Nephron (organoid): ENCODE data around the gene ABCB1.

ENCODE experiments used
- H3K27ac Mint-ChIP-seq, 3 experiments: 2 replicates each; pipeline ENCODE4 v1.8.0; 2020; ENCODE audit warnings: mixed read lengths in 3 of 3, mild to moderate bottlenecking in 2 of 3, moderate library complexity in 1 of 3
- H3K27me3 Mint-ChIP-seq: 2 replicates; pipeline ENCODE4 v1.8.0; 2021; ENCODE audit warnings: low read depth, mild to moderate bottlenecking, moderate library complexity, mixed read lengths
- H3K36me3 Mint-ChIP-seq: 2 replicates; pipeline ENCODE4 v1.8.0; 2020; ENCODE audit warnings: low read depth, mixed read lengths
- H3K4me1 Mint-ChIP-seq: 2 replicates; pipeline ENCODE4 v1.8.0; 2020; ENCODE audit warnings: mixed read lengths
- H3K4me3 Mint-ChIP-seq, 3 experiments: 2 replicates each; pipeline ENCODE4 v1.8.0; 2020; ENCODE audit warnings: mild to moderate bottlenecking in 3 of 3, mixed read lengths in 3 of 3, moderate library complexity in 2 of 3
- H3K9me3 Mint-ChIP-seq: 2 replicates; pipeline ENCODE4 v1.8.0; 2020; ENCODE audit warnings: mixed read lengths
- CTCF ChIP-seq, 3 experiments: fragments of 200-600 bp; sonication (generic); IDR thresholded peaks; one replicate each; pipeline ENCODE4 v1.5.0; 2021; ENCODE audit warnings: antibody characterized with exemption in 3 of 3; ENCODE audit not compliant: unreplicated experiment in 3 of 3

Gene ABCB1

DNA sequence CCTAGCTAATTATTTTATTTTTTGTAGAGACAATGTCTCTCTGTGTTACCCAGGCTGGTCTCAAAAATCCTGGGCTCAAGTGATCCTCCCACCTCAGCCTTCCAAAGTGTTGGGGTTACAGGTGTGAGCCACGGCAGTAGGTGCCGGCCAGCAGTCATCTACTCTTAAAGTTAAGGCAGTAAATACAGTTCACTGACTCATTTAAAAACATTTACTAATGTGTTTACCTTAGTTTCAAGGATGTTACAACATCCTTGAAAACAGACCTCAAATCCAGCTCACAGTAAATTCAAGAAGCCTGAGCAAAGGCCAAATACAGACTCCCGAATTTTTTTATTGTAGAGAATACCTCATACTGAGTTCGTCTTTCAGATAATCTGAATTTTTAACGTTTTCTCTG is 95.6 kb downstream of the ABCB1 start:
- no peak overlapping the region for H3K27ac Mint-ChIP-seq
- no peaks in the 10 kb centered on the region for H3K36me3 Mint-ChIP-seq
- TF ChIP-seq CTCF (IDR thresholded peaks at IDR 0.05; ENCODE audit: unreplicated experiment in 3 of 3) = no peak
- no peaks in the 10 kb centered on the region for H3K27me3 Mint-ChIP-seq
- H3K4me1 Mint-ChIP-seq = peaks cover 7% of the 10 kb centered on the region
- H3K4me3 Mint-ChIP-seq = no peak overlapping the region
- H3K9me3 Mint-ChIP-seq = no peaks in the 10 kb centered on the region

- H3K27me3 Mint-ChIP-seq = no peaks in the 10 kb centered on the region
- no peak overlapping the region for H3K4me3 Mint-ChIP-seq
- H3K4me1 Mint-ChIP-seq = no peaks in the 10 kb centered on the region
- no peak for TF ChIP-seq CTCF (IDR thresholded peaks at IDR 0.05; ENCODE audit: unreplicated experiment in 3 of 3)
- H3K27ac Mint-ChIP-seq = no peak overlapping the region
- no peaks in the 10 kb centered on the region for H3K36me3 Mint-ChIP-seq
- H3K9me3 Mint-ChIP-seq = no peaks in the 10 kb centered on the region
Measured at GRCh38 chr7:87499494-87499893, 101.2 kb downstream of the ABCB1 start.

- no peaks in the 10 kb centered on the region for H3K9me3 Mint-ChIP-seq
- TF ChIP-seq CTCF (IDR thresholded peaks at IDR 0.05; ENCODE audit: unreplicated experiment in 3 of 3) = no peak
- H3K27me3 Mint-ChIP-seq = no peaks in the 10 kb centered on the region
- H3K27ac Mint-ChIP-seq = no peak overlapping the region
- H3K4me3 Mint-ChIP-seq = no peak overlapping the region
- no peaks in the 10 kb centered on the region for H3K4me1 Mint-ChIP-seq
- H3K36me3 Mint-ChIP-seq = no peaks in the 10 kb centered on the region
Measured at GRCh38 chr7:87498893-87499292, 101.8 kb downstream of the ABCB1 start.

GRCh38 chr7:87497482-87497881 is 103.2 kb downstream of the ABCB1 start:
- H3K4me1 Mint-ChIP-seq = no peaks in the 10 kb centered on the region
- no peak for TF ChIP-seq CTCF (IDR thresholded peaks at IDR 0.05; ENCODE audit: unreplicated experiment in 3 of 3)
- H3K4me3 Mint-ChIP-seq = no peak overlapping the region
- H3K36me3 Mint-ChIP-seq = no peaks in the 10 kb centered on the region
- H3K9me3 Mint-ChIP-seq = no peaks in the 10 kb centered on the region
- no peaks in the 10 kb centered on the region for H3K27me3 Mint-ChIP-seq
- H3K27ac Mint-ChIP-seq = no peak overlapping the region

- H3K4me3 Mint-ChIP-seq = no peak overlapping the region
- TF ChIP-seq CTCF (IDR thresholded peaks at IDR 0.05; ENCODE audit: unreplicated experiment in 3 of 3) = no peak
- H3K9me3 Mint-ChIP-seq = no peaks in the 10 kb centered on the region
- H3K27ac Mint-ChIP-seq = no peak overlapping the region
- H3K4me1 Mint-ChIP-seq = no peaks in the 10 kb centered on the region
- H3K36me3 Mint-ChIP-seq = no peaks in the 10 kb centered on the region
- no peaks in the 10 kb centered on the region for H3K27me3 Mint-ChIP-seq
Measured at GRCh38 chr7:87495366-87495765, 105.3 kb downstream of the ABCB1 start.

DNA sequence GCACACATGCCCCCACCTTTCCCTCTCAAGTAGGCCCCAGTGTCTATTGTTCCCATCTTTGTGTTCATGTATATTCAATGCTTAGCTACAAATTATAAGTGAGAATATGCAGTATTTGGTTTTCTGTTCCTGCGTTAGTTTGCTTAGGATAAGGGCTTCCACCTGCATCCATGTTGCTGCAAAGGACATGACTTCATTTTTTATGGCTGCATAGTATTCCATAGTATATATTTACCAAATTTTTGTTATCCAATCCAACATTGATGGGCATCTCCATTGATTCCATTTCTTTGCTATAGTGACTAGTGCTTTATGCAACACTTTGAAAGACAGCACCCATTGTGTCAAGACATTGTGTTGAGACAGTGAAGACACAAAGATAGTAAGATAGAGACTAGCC is 106.2 kb downstream of the ABCB1 start:
- no peak overlapping the region for H3K4me3 Mint-ChIP-seq
- no peaks in the 10 kb centered on the region for H3K36me3 Mint-ChIP-seq
- H3K4me1 Mint-ChIP-seq = no peaks in the 10 kb centered on the region
- no peak overlapping the region for H3K27ac Mint-ChIP-seq
- H3K27me3 Mint-ChIP-seq = no peaks in the 10 kb centered on the region
- TF ChIP-seq CTCF (IDR thresholded peaks at IDR 0.05; ENCODE audit: unreplicated experiment in 3 of 3) = no peak
- no peaks in the 10 kb centered on the region for H3K9me3 Mint-ChIP-seq
